ENCODE measurements around the gene PLA2G6. TPM values are rescaled to one million over a fixed set of nuclear protein-coding genes. Genes with fewer than 3 reads are reported as not detected.
"Not testable (repeated sequence)": the region's sequence is repeated elsewhere in the genome, so short reads cannot be mapped to it uniquely, and the experiment has no call there.

The PLA2G6 gene
- total RNA-seq, 4 donors from 2014 or later = 4.4 to 30.5 (median 22.0) TPM

GRCh38 chr22:38079804-38080203 is 101.8 kb downstream of the PLA2G6 start:
- Histone ChIP-seq H3K27ac (no peak overlapping the region), H3K36me3 (peaks cover 0 to 13% of the 10 kb centered on the region in 2 donors), H3K4me3 (no peak overlapping the region), H3K9me3 (no peaks in the 10 kb centered on the region), H3K27me3 (peaks cover 47% of the 10 kb centered on the region), H3K4me1 (peaks cover 0 to 26% (median 18%) of the 10 kb centered on the region in 3 donors)
- TF ChIP-seq EP300 (IDR thresholded peaks at IDR 0.05) (no peak), CTCF (IDR thresholded peaks at IDR 0.05) (no peak), POLR2A (IDR thresholded peaks at IDR 0.05) (no peak), POLR2AphosphoS5 (IDR thresholded peaks at IDR 0.05) (no peak)
- ATAC-seq = no peak
- WGBS, 2 donors (ENCODE audit: low coverage in 1 of 2) = 82% methylated on average over 2 of the region's 7 CpGs; no CpG with 5 or more reads in 1 of the 2 donors

- H3K36me3 ChIP-seq = peaks cover 0 to 15% of the 10 kb centered on the region in 2 donors
- peaks cover 0 to 26% (median 18%) of the 10 kb centered on the region in 3 donors for H3K4me1 ChIP-seq
- H3K27ac ChIP-seq, H3K4me3 ChIP-seq, H3K9me3 ChIP-seq, ATAC-seq: not testable (repeated sequence)
- WGBS, 2 donors (ENCODE audit: low coverage in 1 of 2) = 100% methylated on average over 1 of the region's 2 CpGs
- H3K27me3 ChIP-seq = peaks cover 42% of the 10 kb centered on the region
These were observed 102.4 kb downstream of the PLA2G6 start for GRCh38 chr22:38079208-38079607.

- WGBS, 2 donors (ENCODE audit: low coverage in 1 of 2) = 94% methylated on average over 3 of the region's 22 CpGs; no CpG with 5 or more reads in 1 of the 2 donors
- TF ChIP-seq EP300 (IDR thresholded peaks at IDR 0.05) (no peak), POLR2A (IDR thresholded peaks at IDR 0.05) (no peak), CTCF (IDR thresholded peaks at IDR 0.05) (no peak), POLR2AphosphoS5 (IDR thresholded peaks at IDR 0.05) (no peak)
These were observed 103.4 kb downstream of the PLA2G6 start for GRCh38 chr22:38078046-38078840.

GRCh38 chr22:38077595-38077994 is 104.0 kb downstream of the PLA2G6 start:
- H3K4me3 ChIP-seq = no peak overlapping the region
- TF ChIP-seq CTCF (IDR thresholded peaks at IDR 0.05) (no peak), EP300 (IDR thresholded peaks at IDR 0.05) (no peak), POLR2A (IDR thresholded peaks at IDR 0.05) (no peak), POLR2AphosphoS5 (IDR thresholded peaks at IDR 0.05) (no peak)
- WGBS, 2 donors (ENCODE audit: low coverage in 1 of 2) = 80% methylated on average over 1 of the region's 14 CpGs; no CpG with 5 or more reads in 1 of the 2 donors

More at GRCh38 chr22:38078046-38078840, 103.4 kb downstream of the PLA2G6 start:
- Histone ChIP-seq H3K9me3 (no peaks in the 10 kb centered on the region), H3K27ac (no peak overlapping the region), H3K4me1 (peaks cover 0 to 26% (median 18%) of the 10 kb centered on the region in 3 donors), H3K36me3 (peaks cover 0 to 25% of the 10 kb centered on the region in 2 donors), H3K4me3 (no peak overlapping the region), H3K27me3 (peaks cover 33% of the 10 kb centered on the region)
- ATAC-seq = no peak

GRCh38 chr22:38077096-38077495 is 104.5 kb downstream of the PLA2G6 start:
- 60 to 86% methylated on average over 2 to 6 of the region's 12 CpGs for WGBS, 2 donors (ENCODE audit: low coverage in 1 of 2)
- Histone ChIP-seq H3K9me3 (no peaks in the 10 kb centered on the region), H3K4me1 (peaks cover 0 to 18% (median 12%) of the 10 kb centered on the region in 3 donors), H3K27me3 (peaks cover 21% of the 10 kb centered on the region), H3K27ac (no peak overlapping the region), H3K36me3 (peaks cover 0 to 36% of the 10 kb centered on the region in 2 donors), H3K4me3 (no peak overlapping the region)
- ATAC-seq = no peak
- TF ChIP-seq POLR2A (IDR thresholded peaks at IDR 0.05) = no peak
- TF ChIP-seq EP300 (IDR thresholded peaks at IDR 0.05) = no peak
- TF ChIP-seq CTCF (IDR thresholded peaks at IDR 0.05) = no peak
- no peak for TF ChIP-seq POLR2AphosphoS5 (IDR thresholded peaks at IDR 0.05)

More at GRCh38 chr22:38077595-38077994, 104.0 kb downstream of the PLA2G6 start:
- Histone ChIP-seq H3K36me3 (peaks cover 0 to 31% of the 10 kb centered on the region in 2 donors), H3K4me1 (peaks cover 0 to 23% (median 17%) of the 10 kb centered on the region in 3 donors), H3K27me3 (peaks cover 26% of the 10 kb centered on the region), H3K9me3 (no peaks in the 10 kb centered on the region), H3K27ac (no peak overlapping the region)
- no peak for ATAC-seq
